A549 (cell line): ENCODE data around the gene CNTN1.

Experiments
- CEBPB ChIP-seq, 2 experiments: fragments of >200 bp in 1 of 2; sonication (Bioruptor Twin) in 1 of 2; formaldehyde crosslinking in 1 of 2; IDR thresholded peaks; 2 replicates each; pipeline ENCODE4 v1.6.1; 2012 to 2016
- FOXS1 ChIP-seq: fragments of 250-450 bp; sonication (Bioruptor Pico); IDR thresholded peaks from 2 replicates; pipeline ENCODE4 v1.5.0; 2020; ENCODE audit warnings: mild to moderate bottlenecking, moderate library complexity
- JUNB ChIP-seq: fragments of >200 bp; sonication (Bioruptor Twin); formaldehyde crosslinking; IDR thresholded peaks from 2 replicates; pipeline ENCODE4 v1.6.1; 2016
- KDM1A ChIP-seq: fragments of 200-600 bp; sonication (generic); IDR thresholded peaks from 2 replicates; pipeline ENCODE4 v1.6.1; 2016; ENCODE audit warnings: low read depth, mild to moderate bottlenecking
- POLR2A ChIP-seq: IDR thresholded peaks from 2 replicates; pipeline ENCODE4 v1.6.1; 2012; ENCODE audit warnings: mild to moderate bottlenecking, low read length
- RAD21 ChIP-seq, 2 experiments: fragments of >200 bp in 1 of 2; sonication (Bioruptor Twin) in 1 of 2; formaldehyde crosslinking in 1 of 2; IDR thresholded peaks in 1 of 2; conservative IDR thresholded peaks in 1 of 2; 2 replicates in 1 of 2; 3 replicates in 1 of 2; pipeline ENCODE4 v1.6.1; 2012 to 2018; ENCODE audit warnings: inconsistent platforms in 1 of 2
- TF ChIP-seq, protein P1 (sequence below): fragments of >200 bp; sonication (Bioruptor Twin); formaldehyde crosslinking; IDR thresholded peaks from 3 replicates; pipeline ENCODE4 v1.5.1; 2016

- TF ChIP-seq, protein P1, sequence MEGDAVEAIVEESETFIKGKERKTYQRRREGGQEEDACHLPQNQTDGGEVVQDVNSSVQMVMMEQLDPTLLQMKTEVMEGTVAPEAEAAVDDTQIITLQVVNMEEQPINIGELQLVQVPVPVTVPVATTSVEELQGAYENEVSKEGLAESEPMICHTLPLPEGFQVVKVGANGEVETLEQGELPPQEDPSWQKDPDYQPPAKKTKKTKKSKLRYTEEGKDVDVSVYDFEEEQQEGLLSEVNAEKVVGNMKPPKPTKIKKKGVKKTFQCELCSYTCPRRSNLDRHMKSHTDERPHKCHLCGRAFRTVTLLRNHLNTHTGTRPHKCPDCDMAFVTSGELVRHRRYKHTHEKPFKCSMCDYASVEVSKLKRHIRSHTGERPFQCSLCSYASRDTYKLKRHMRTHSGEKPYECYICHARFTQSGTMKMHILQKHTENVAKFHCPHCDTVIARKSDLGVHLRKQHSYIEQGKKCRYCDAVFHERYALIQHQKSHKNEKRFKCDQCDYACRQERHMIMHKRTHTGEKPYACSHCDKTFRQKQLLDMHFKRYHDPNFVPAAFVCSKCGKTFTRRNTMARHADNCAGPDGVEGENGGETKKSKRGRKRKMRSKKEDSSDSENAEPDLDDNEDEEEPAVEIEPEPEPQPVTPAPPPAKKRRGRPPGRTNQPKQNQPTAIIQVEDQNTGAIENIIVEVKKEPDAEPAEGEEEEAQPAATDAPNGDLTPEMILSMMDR, result no peak
- TF ChIP-seq KDM1A (no peak), CEBPB (IDR thresholded peaks at IDR 0.05) (no peak), POLR2A (no peak), RAD21 (conservative IDR thresholded peaks at IDR 0.05 in 1 of 2, IDR thresholded peaks at IDR 0.05 in 1 of 2) (no peak), JUNB (no peak), FOXS1 (CRISPR knock-in tag) (no peak)
Observed at GRCh38 chr12:40663781-40664180, 28.5 kb upstream of the CNTN1 start.
